GM12878 (cell line): ENCODE data around the gene GSK3A. TPM values are rescaled to one million over a fixed set of nuclear protein-coding genes. Genes with fewer than 3 reads are reported as not detected.

Source experiments
- ATAC-seq: fragments of 200-7000 bp; cut with Tn5 transposase; 3 replicates; pipeline ENCODE4 v1.9.1; 2020; ENCODE audit warnings: mild to moderate bottlenecking, moderate library complexity
- BruUV-seq: library from RNA; stranded (reverse); fragments of 400-500 nt; replicated peaks from 2 replicates; lab custom pipeline; 2021; lab: Mats Ljungman, UMichigan
- CTCF ChIA-PET: fragments of 300-600 bp; sonication (Branson Sonifier 250); formaldehyde crosslinking; extraction: SDS; loops from one replicate; lab custom pipeline; 2021; ENCODE audit warnings: inconsistent platforms; lab: Yijun Ruan, JAX
- POLR2A ChIA-PET: fragments of 350-600 bp; formaldehyde crosslinking; extraction: SDS; loops from one replicate; lab custom pipeline; 2021; ENCODE audit warnings: inconsistent platforms; lab: Charles Lee
- RAD21 ChIA-PET: fragments of 300-600 bp; sonication (Branson Sonifier 250); formaldehyde crosslinking; loops from one replicate; lab custom pipeline; 2023; ENCODE audit warnings: antibody characterized with exemption; ENCODE audit not compliant: unreplicated experiment; lab: Charles Lee
- SMC1A ChIA-PET: fragments of 300-600 bp; sonication (Branson Sonifier 250); formaldehyde crosslinking; loops from one replicate; lab custom pipeline; 2023; ENCODE audit not compliant: unreplicated experiment, uncharacterized antibody; lab: Charles Lee
- DNase-seq: peaks from one replicate; pipeline ENCODE4 v3.0.0-alpha.2; 2011; ENCODE audit warnings: low read depth, low spot score
- FAIRE-seq: peaks from 3 replicates; lab custom pipeline; 2011; peaks lifted over from hg19 to GRCh38; lab: Jason Lieb, UNC
- H2AFZ ChIP-seq: 2 replicates; pipeline ENCODE4 v1.6.0; 2011; ENCODE audit warnings: low read depth, low read length, control low read depth; ENCODE audit not compliant: control insufficient read depth
- H3K27ac ChIP-seq: 2 replicates; pipeline ENCODE4 v1.5.1; 2011; ENCODE audit warnings: control low read depth; ENCODE audit not compliant: control insufficient read depth, insufficient read depth
- H3K27me3 ChIP-seq, 2 experiments: replicated peaks in 1 of 2; 2 replicates each; pipeline versions ENCODE4 v1.6.0 to v1.6.1; 2011; ENCODE audit warnings: low read length in 1 of 2; ENCODE audit not compliant: control insufficient read depth in 2 of 2, insufficient read depth in 2 of 2
- H3K36me3 ChIP-seq, 2 experiments: 2 replicates each; pipeline ENCODE4 v1.5.1; 2011; ENCODE audit warnings: low read length in 1 of 2; ENCODE audit not compliant: control insufficient read depth in 2 of 2, insufficient read depth in 2 of 2
- H3K4me1 ChIP-seq: 2 replicates; pipeline ENCODE4 v1.6.1; 2011; ENCODE audit warnings: mild to moderate bottlenecking, low read length, moderate library complexity, mixed read lengths; ENCODE audit not compliant: control insufficient read depth, insufficient read depth
- H3K4me2 ChIP-seq: 2 replicates; pipeline ENCODE4 v1.6.0; 2011; ENCODE audit warnings: control low read depth; ENCODE audit not compliant: control insufficient read depth, insufficient read depth
- H3K4me3 ChIP-seq: fragments of 200-600 bp; sonication (generic); 2 replicates; pipeline ENCODE4 v1.5.1; 2016
- H3K79me2 ChIP-seq: 2 replicates; pipeline ENCODE4 v1.6.0; 2011; ENCODE audit warnings: low read length; ENCODE audit not compliant: control insufficient read depth, insufficient read depth
- H3K9ac ChIP-seq: 2 replicates; pipeline ENCODE4 v1.8.0; 2011; ENCODE audit warnings: low read length, control low read depth, mixed read lengths; ENCODE audit not compliant: control insufficient read depth, insufficient read depth
- H3K9me3 ChIP-seq: replicated peaks from 3 replicates; pipeline ENCODE4 v1.5.1; 2011; ENCODE audit warnings: mild to moderate bottlenecking, low read length; ENCODE audit not compliant: control insufficient read depth, insufficient read depth
- H4K20me1 ChIP-seq: 2 replicates; pipeline ENCODE4 v1.6.0; 2011; ENCODE audit not compliant: control insufficient read depth, insufficient read depth
- BCL3 ChIP-seq: IDR thresholded peaks from 2 replicates; pipeline ENCODE4 v1.6.1; 2011; ENCODE audit warnings: borderline replicate concordance, low read depth, mild to moderate bottlenecking, moderate library complexity, low read length; ENCODE audit not compliant: insufficient read depth, poor library complexity, severe bottlenecking
- CHD1 ChIP-seq: IDR thresholded peaks from 2 replicates; pipeline ENCODE4 v1.6.1; 2012; ENCODE audit warnings: low read depth, low read length, improper control_type of control experiment
- CREM ChIP-seq: IDR thresholded peaks from 2 replicates; pipeline ENCODE4 v1.6.1; 2014; ENCODE audit warnings: antibody characterized with exemption, low read depth
- GABPA ChIP-seq: IDR thresholded peaks from 2 replicates; pipeline ENCODE4 v1.6.1; 2014; ENCODE audit warnings: antibody characterized with exemption, low read depth, mild to moderate bottlenecking, inconsistent platforms
- KDM1A ChIP-seq: fragments of 200-600 bp; sonication (generic); IDR thresholded peaks from 2 replicates; pipeline ENCODE4 v1.6.1; 2016; ENCODE audit warnings: borderline replicate concordance
- NFIC ChIP-seq: IDR thresholded peaks from 2 replicates; pipeline ENCODE4 v1.6.1; 2012; ENCODE audit warnings: low read depth, mild to moderate bottlenecking, inconsistent platforms, low read length, moderate library complexity
- RFX5 ChIP-seq: IDR thresholded peaks from 2 replicates; pipeline ENCODE4 v1.6.1; 2011; ENCODE audit warnings: low read depth, low read length, improper control_type of control experiment
- STAT3 ChIP-seq: IDR thresholded peaks from 2 replicates; pipeline ENCODE4 v1.6.1; 2011; ENCODE audit warnings: low read depth, low read length, improper control_type of control experiment
- SUZ12 ChIP-seq: fragments of 200-600 bp; sonication (generic); IDR thresholded peaks from one replicate; pipeline ENCODE4 v1.6.1; 2018; ENCODE audit warnings: antibody characterized with exemption, mild to moderate bottlenecking; ENCODE audit not compliant: unreplicated experiment
- TAF1 ChIP-seq: IDR thresholded peaks from 2 replicates; pipeline ENCODE4 v1.6.1; 2011; ENCODE audit warnings: mild to moderate bottlenecking, low read depth, low read length, borderline replicate concordance
- ZBTB40 ChIP-seq: fragments of 450-650 bp; IDR thresholded peaks from 2 replicates; pipeline ENCODE4 v1.6.1; 2016; ENCODE audit warnings: mild to moderate bottlenecking, moderate library complexity, borderline replicate concordance
- ZNF274 ChIP-seq: IDR thresholded peaks from one replicate; pipeline ENCODE4 v1.8.0; 2011; ENCODE audit not compliant: insufficient read length, insufficient read depth
- WGBS: methylation state at CpG from one replicate; pipeline ENCODE4 v1.1.6; 2016; ENCODE audit warnings: low lambda C conversion rate; ENCODE audit not compliant: insufficient replicate concordance, insufficient coverage; ENCODE audit errors: missing lambda C conversion rate; 5-methylcytosine and 5-hydroxymethylcytosine counted together
- in situ Hi-C: fragments of 300-500 bp; cut with MboI; formaldehyde crosslinking; loops from 9 replicates; pipeline ENCODE4 v1.14.3; 2018; ENCODE audit warnings: mixed read lengths
- intact Hi-C: fragments of 100-400 bp; cut with micrococcal nuclease; formaldehyde crosslinking; loops from one replicate; pipeline ENCODE4 v1.14.2; 2022; ENCODE audit not compliant: unreplicated experiment
- polyA plus RNA-seq, 11 experiments: library from polyadenylated mRNA; depleted of rRNA in 4 of 11; unstranded in 6 of 11; stranded (reverse) in 5 of 11; fragments of >200 nt; fragmentation: Nextera tagmentation in 4 of 11; fragmentation: Illumina TruSeq in 1 of 11; extraction: Ambion mirVana in 4 of 11; extraction: Trizol in 1 of 11; gene quantifications; 1 replicate in 1 of 11; 2 replicates in 10 of 11; pipeline versions ENCODE4 v1.2.1 to v1.2.3, GENCODE V29; 2011 to 2016; ENCODE audit warnings: inconsistent platforms in 2 of 11, missing spikeins in 2 of 11, low read depth in 1 of 11
- total RNA-seq, 4 experiments: library from RNA; depleted of rRNA in 3 of 4; stranded (reverse); fragments of >200 nt in 3 of 4; fragmentation: Illumina TruSeq in 1 of 4; extraction: Trizol in 1 of 4; gene quantifications; 2 replicates each; pipeline versions ENCODE4 v1.2.1 to v1.2.3, GENCODE V29; 2013 to 2021

Gene GSK3A
- total and polyA plus RNA-seq, 10 of the 15 experiments (the other 5 are each of a cell fraction or from before 2014, with no cell fraction given), result 1.00 to 47.9 (median 15.2) TPM

GRCh38 chr19:42193706-42194105 lies 48.7 kb downstream of the GSK3A start:
- CTCF ChIA-PET, result no interaction called here
- no peaks in the 10 kb centered on the region; the same call in 2 of the 3 replicates for H3K9me3 ChIP-seq
- no peak overlapping the region for H3K4me2 ChIP-seq
- H2AFZ ChIP-seq, result no peak overlapping the region
- no TSS peak for BruUV-seq
- no peak overlapping the region for H3K9ac ChIP-seq
- peaks cover 2 to 9% of the 10 kb centered on the region in 2 experiments; a peak in 3 of 4 replicates for H3K36me3 ChIP-seq
- no peak for FAIRE-seq
- DNase-seq, result no peak
- H3K79me2 ChIP-seq, result no peaks in the 10 kb centered on the region
- H3K4me3 ChIP-seq, result no peak overlapping the region
- in situ Hi-C loops (no loop called here), intact Hi-C loops (no loop called here)
- no peaks in the 10 kb centered on the region for H4K20me1 ChIP-seq
- no peaks in the 10 kb centered on the region for H3K27me3 ChIP-seq
- ATAC-seq, result no peak
- no peak for TF ChIP-seq KDM1A
- peaks cover 14% of the 10 kb centered on the region for H3K4me1 ChIP-seq
- RAD21 ChIA-PET, result interaction anchor here (0.6 kb wide), 1 partner anchor 1563 kb away, joined by 3 read pairs; no protein-coding TSS in a partner anchor
- SMC1A ChIA-PET, result interaction anchor here (0.6 kb wide), 1 partner anchor 62 kb away, joined by 3 read pairs; no protein-coding TSS in a partner anchor
- POLR2A ChIA-PET, result interaction anchor here (0.6 kb wide), 1 partner anchor 187 kb away, joined by 3 read pairs; no protein-coding TSS in a partner anchor
- WGBS, result 52% methylated on average over 3 of the region's 3 CpGs
- no peak overlapping the region for H3K27ac ChIP-seq

- Histone ChIP-seq H3K4me2 (no peak overlapping the region), H3K9me3 (no peaks in the 10 kb centered on the region; the same call in 2 of the 3 replicates), H3K79me2 (no peaks in the 10 kb centered on the region), H3K36me3 (peaks cover 0 to 7% of the 10 kb centered on the region in 2 experiments; a peak in 3 of 4 replicates), H3K4me1 (peaks cover 11% of the 10 kb centered on the region), H3K9ac (no peak overlapping the region), H4K20me1 (no peaks in the 10 kb centered on the region), H3K4me3 (no peak overlapping the region), H2AFZ (no peak overlapping the region), H3K27me3 (no peaks in the 10 kb centered on the region), H3K27ac (no peak overlapping the region)
- no peak for ATAC-seq
- POLR2A ChIA-PET, result interaction anchor here (0.6 kb wide), 2 partner anchors 70 to 187 kb away, joined by 3 read pairs; no protein-coding TSS in a partner anchor
- in situ Hi-C loops, result no loop called here
- 43% methylated on average over 1 of the region's 1 CpG for WGBS
- intact Hi-C loops, result no loop called here
- RAD21 ChIA-PET, result interaction anchor here (0.6 kb wide), 1 partner anchor 1563 kb away, joined by 3 read pairs; no protein-coding TSS in a partner anchor
- no TSS peak for BruUV-seq
- CTCF ChIA-PET, result no interaction called here
- FAIRE-seq, result no peak
- SMC1A ChIA-PET, result interaction anchor here (0.6 kb wide), 1 partner anchor 62 kb away, joined by 3 read pairs; no protein-coding TSS in a partner anchor
- no peak for DNase-seq
- no peak for TF ChIP-seq RFX5
- no peak for TF ChIP-seq CHD1
- no peak for TF ChIP-seq SUZ12
- no peak for TF ChIP-seq ZBTB40
- no peak for TF ChIP-seq STAT3
- no peak for TF ChIP-seq TAF1
- TF ChIP-seq CREM, result no peak
- TF ChIP-seq BCL3, result no peak
- no peak for TF ChIP-seq GABPA
- no peak for TF ChIP-seq ZNF274
- TF ChIP-seq NFIC, result no peak
These were observed 49.1 kb downstream of the GSK3A start for GRCh38 chr19:42193294-42193693.
